GM13977 (cell line): ENCODE measurements around the gene KCTD2.

Experiments used
- DNase-seq: peaks from one replicate; pipeline ENCODE4 v3.0.0; 2012; ENCODE audit warnings: low spot score
- CTCF ChIP-seq: IDR thresholded peaks from 2 replicates; pipeline ENCODE4 v1.5.1; 2012; ENCODE audit warnings: mild to moderate bottlenecking, control low read depth; ENCODE audit not compliant: insufficient read depth; ENCODE audit errors: extremely low read depth, missing control alignments
- in situ Hi-C: fragments of 300-500 bp; cut with MboI; formaldehyde crosslinking; loops from one replicate; pipeline ENCODE4 v1.12.0; 2022; ENCODE audit warnings: low sequenced_read_pairs, low pct_unique_long_range_greater_than_20kb, mixed read lengths, inconsistent platforms; ENCODE audit not compliant: unreplicated experiment

KCTD2 gene

GRCh38 chr17:75064040-75064439 lies 17.0 kb downstream of the KCTD2 start:
- no peak for DNase-seq

GRCh38 chr17:75064460-75064859 lies 17.4 kb downstream of the KCTD2 start:
- in situ Hi-C loops = no loop called here
- no peak for DNase-seq
- TF ChIP-seq CTCF = no peak

More at GRCh38 chr17:75064040-75064439, 17.0 kb downstream of the KCTD2 start:
- in situ Hi-C loops = no loop called here
- TF ChIP-seq CTCF = no peak

- in situ Hi-C loops = no loop called here
- no peak for DNase-seq
- TF ChIP-seq CTCF = no peak
Observed at GRCh38 chr17:75064867-75065561, 18.0 kb downstream of the KCTD2 start.

GRCh38 chr17:75065562-75066151 lies 18.6 kb downstream of the KCTD2 start:
- peak; percentile 59 for DNase-seq
- in situ Hi-C loops = no loop called here
- no peak for TF ChIP-seq CTCF

GRCh38 chr17:75067856-75068255 lies 20.8 kb downstream of the KCTD2 start:
- DNase-seq = no peak

GRCh38 chr17:75068750-75069149 lies 21.7 kb downstream of the KCTD2 start:
- no peak for DNase-seq
- in situ Hi-C loops = no loop called here
- no peak for TF ChIP-seq CTCF

More at GRCh38 chr17:75067856-75068255, 20.8 kb downstream of the KCTD2 start:
- no peak for TF ChIP-seq CTCF
- in situ Hi-C loops = no loop called here
